ENCODE measurements around the gene POTEC. TPM values are rescaled to one million over a fixed set of nuclear protein-coding genes. Genes with fewer than 3 reads are reported as not detected.
"Not testable (repeated sequence)": the region's sequence is repeated elsewhere in the genome, so short reads cannot be mapped to it uniquely, and the experiment has no call there.

Gene POTEC
- polyA plus RNA-seq = 0.06 TPM
- long read RNA-seq, donor 1 = 0 reads
- long read RNA-seq, donor 2 = 0 reads
- long read RNA-seq, donor 3 = 0 reads
- long read RNA-seq, donor 4 = 0 reads
- long read RNA-seq, donor 5 = 0 reads
- long read RNA-seq, donor 6 = 0 reads
- long read RNA-seq, donor 7 = 0 reads
- long read RNA-seq, donor 8 = 0 reads
- long read RNA-seq, donor 9 = 0 reads
- long read RNA-seq, donor 10 = 0 reads
- long read RNA-seq, donor 11 = 0 reads

DNA sequence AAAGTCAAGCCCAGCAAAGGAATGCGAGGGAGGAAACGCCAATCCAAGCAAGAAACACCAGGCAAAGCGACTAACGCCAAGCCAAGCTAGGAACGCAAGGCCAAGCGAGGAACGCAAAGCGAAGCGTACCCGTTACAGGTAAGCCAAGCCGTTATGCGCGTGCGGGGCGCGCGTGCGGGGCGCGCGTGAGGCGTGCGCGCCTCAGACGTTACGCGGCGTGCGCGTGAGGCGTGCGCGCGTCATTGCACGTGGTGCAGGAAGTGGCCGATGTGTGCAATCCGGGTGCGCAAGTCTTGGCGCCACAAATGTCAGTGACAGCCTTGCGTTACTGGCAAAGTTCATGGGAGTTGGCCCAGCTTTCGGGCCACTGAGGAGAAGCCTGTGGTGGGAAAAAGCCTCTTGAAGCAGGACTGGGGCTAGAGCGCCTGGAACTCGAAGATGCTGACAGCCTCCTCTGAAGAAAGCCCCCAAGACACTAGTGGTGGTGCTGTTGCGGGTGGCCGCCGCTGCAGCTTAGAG, at the start of gene POTEC:
Gene POTEC (minus strand): TSS at position 155 of the 519 bp plus-strand sequence. CDS start 454 bp downstream, outside the sequence.
- H3K4me3 ChIP-seq (ENCODE audit: low read length); H3K9me3 ChIP-seq (ENCODE audit: control insufficient read depth, low read depth, low read length); DNase-seq; H3K27me3 ChIP-seq (ENCODE audit: control insufficient read depth, insufficient read depth, low read length); H3K36me3 ChIP-seq (ENCODE audit: control insufficient read depth, insufficient read depth, low read length); H3K27ac ChIP-seq (ENCODE audit: low read length); H3K4me1 ChIP-seq (ENCODE audit: control insufficient read depth, insufficient read depth, low read length): not testable (repeated sequence)
- 82% methylated on average over 5 of the region's 46 CpGs for WGBS (ENCODE audit: insufficient coverage, low lambda C conversion rate)

DNA sequence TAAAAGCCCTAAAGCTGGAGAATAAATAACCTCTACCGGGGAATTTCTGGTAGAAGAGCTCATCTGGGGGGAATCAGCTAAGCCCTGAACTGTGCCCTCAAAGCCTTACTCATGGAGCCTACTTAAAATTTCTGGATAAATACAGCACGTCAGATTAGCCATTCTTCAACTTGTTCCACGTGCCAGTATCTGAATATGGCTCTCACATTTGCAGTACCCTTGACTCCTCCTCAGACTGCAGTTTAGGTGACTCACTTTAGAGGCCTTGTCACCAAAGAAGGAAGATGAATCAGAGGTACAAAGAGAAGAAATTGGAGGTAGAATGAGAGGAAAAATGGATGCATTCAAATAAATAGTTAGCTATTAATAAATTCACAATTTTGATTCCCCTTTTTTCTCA, 34.6 kb upstream of the POTEC start:
- Histone ChIP-seq H3K4me1 (ENCODE audit: control insufficient read depth, insufficient read depth, low read length) (no peaks in the 10 kb centered on the region), H3K4me3 (ENCODE audit: low read length) (no peak overlapping the region)
- 60% methylated on average over 1 of the region's 3 CpGs for WGBS (ENCODE audit: insufficient coverage, low lambda C conversion rate)

DNA sequence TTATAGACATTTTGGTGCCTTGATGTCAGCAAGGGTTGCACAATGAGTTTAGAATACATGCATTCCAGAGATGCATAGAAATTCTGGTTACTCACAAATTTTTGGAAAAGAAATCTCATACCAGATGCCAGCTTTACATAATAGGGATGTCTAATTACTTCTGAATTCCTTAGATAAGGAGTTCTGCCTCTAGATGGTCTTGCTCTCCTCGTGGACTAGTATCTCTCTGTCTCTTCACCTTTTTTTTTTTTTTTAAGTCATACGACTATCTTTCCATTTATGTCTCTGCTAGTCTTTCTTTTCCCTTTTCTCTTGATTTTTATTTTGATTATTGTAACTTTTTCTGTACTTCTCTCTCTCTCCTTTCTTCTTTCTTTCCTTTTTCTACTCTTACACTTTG, 16.1 kb upstream of the POTEC start:
- not testable (repeated sequence) for H3K36me3 ChIP-seq (ENCODE audit: control insufficient read depth, insufficient read depth, low read length); H3K4me1 ChIP-seq (ENCODE audit: control insufficient read depth, insufficient read depth, low read length); H3K27ac ChIP-seq (ENCODE audit: low read length); H3K27me3 ChIP-seq (ENCODE audit: control insufficient read depth, insufficient read depth, low read length); H3K4me3 ChIP-seq (ENCODE audit: low read length); H3K9me3 ChIP-seq (ENCODE audit: control insufficient read depth, low read depth, low read length); DNase-seq
- WGBS (ENCODE audit: insufficient coverage, low lambda C conversion rate) = no CpG with 5 or more reads among the region's 2 CpGs

More for the DNA sequence above, 34.6 kb upstream of the POTEC start:
- H3K9me3 ChIP-seq (ENCODE audit: control insufficient read depth, low read depth, low read length) = no peaks in the 10 kb centered on the region
- no peak for DNase-seq
- H3K36me3 ChIP-seq (ENCODE audit: control insufficient read depth, insufficient read depth, low read length) = no peaks in the 10 kb centered on the region
- H3K27me3 ChIP-seq (ENCODE audit: control insufficient read depth, insufficient read depth, low read length) = no peaks in the 10 kb centered on the region
- H3K27ac ChIP-seq (ENCODE audit: low read length) = no peak overlapping the region

- not testable (repeated sequence) for H3K4me3 ChIP-seq (ENCODE audit: low read length); H3K4me1 ChIP-seq (ENCODE audit: control insufficient read depth, insufficient read depth, low read length); H3K9me3 ChIP-seq (ENCODE audit: control insufficient read depth, low read depth, low read length); DNase-seq; H3K36me3 ChIP-seq (ENCODE audit: control insufficient read depth, insufficient read depth, low read length); H3K27ac ChIP-seq (ENCODE audit: low read length); H3K27me3 ChIP-seq (ENCODE audit: control insufficient read depth, insufficient read depth, low read length)
- no CpG with 5 or more reads among the region's 1 CpG for WGBS (ENCODE audit: insufficient coverage, low lambda C conversion rate)
These were observed 11.7 kb downstream of the POTEC start for GRCh38 chr18:14531659-14532058.

DNA sequence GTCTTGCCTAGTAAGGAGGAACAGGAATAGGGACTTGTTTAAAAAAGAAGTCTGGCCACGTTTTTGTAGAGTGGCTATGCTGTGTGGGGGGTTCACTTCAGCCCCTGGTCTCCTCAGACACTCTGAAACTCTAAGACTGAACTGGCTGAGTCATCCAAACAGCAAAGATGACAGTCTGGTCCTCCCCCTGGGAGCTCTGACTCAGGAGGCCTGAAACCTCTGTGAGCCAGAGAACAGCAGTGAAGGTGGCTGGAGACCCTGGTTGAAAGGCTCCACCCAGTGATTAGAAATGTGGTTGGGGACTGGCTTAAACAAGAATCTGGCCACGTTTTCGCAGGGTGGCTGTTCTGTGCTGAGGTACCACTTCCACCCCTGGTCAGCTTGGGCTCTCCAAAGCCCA, 32.7 kb downstream of the POTEC start:
- H3K36me3 ChIP-seq (ENCODE audit: control insufficient read depth, insufficient read depth, low read length); H3K4me1 ChIP-seq (ENCODE audit: control insufficient read depth, insufficient read depth, low read length); H3K27ac ChIP-seq (ENCODE audit: low read length); DNase-seq; H3K9me3 ChIP-seq (ENCODE audit: control insufficient read depth, low read depth, low read length); H3K4me3 ChIP-seq (ENCODE audit: low read length); H3K27me3 ChIP-seq (ENCODE audit: control insufficient read depth, insufficient read depth, low read length): not testable (repeated sequence)
- WGBS (ENCODE audit: insufficient coverage, low lambda C conversion rate) = no CpG with 5 or more reads among the region's 3 CpGs

DNA sequence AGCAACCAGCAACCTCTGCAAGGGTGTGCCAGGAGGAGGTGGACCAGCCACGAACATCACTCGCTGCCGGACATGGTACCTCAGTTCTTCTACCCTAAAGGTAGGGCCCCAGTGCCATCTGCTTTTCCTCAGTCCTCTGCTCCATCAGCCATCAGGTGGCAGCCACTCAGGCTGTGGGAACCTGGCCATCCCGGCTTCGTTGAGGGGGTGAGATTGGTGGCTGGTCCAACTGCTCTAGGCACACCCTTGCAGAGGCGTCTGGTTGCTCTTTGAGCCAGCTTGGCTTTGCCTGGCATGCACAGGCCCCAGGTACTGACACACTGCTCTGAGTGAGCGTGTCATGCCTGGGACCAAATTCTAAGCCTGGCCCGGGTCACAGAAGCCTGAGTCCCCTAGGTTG, 39.7 kb downstream of the POTEC start:
- H3K9me3 ChIP-seq (ENCODE audit: control insufficient read depth, low read depth, low read length); DNase-seq; H3K27me3 ChIP-seq (ENCODE audit: control insufficient read depth, insufficient read depth, low read length); H3K36me3 ChIP-seq (ENCODE audit: control insufficient read depth, insufficient read depth, low read length); H3K27ac ChIP-seq (ENCODE audit: low read length); H3K4me1 ChIP-seq (ENCODE audit: control insufficient read depth, insufficient read depth, low read length); H3K4me3 ChIP-seq (ENCODE audit: low read length): not testable (repeated sequence)
- WGBS (ENCODE audit: insufficient coverage, low lambda C conversion rate) = no CpG with 5 or more reads among the region's 8 CpGs

GRCh38 chr18:14501894-14502293, 41.5 kb downstream of the POTEC start:
- WGBS (ENCODE audit: insufficient coverage, low lambda C conversion rate) = no CpG with 5 or more reads among the region's 4 CpGs
- not testable (repeated sequence) for DNase-seq

GRCh38 chr18:14489256-14490014, 54.0 kb downstream of the POTEC start:
- H3K36me3 ChIP-seq (ENCODE audit: control insufficient read depth, insufficient read depth, low read length); H3K4me1 ChIP-seq (ENCODE audit: control insufficient read depth, insufficient read depth, low read length); H3K27ac ChIP-seq (ENCODE audit: low read length); H3K9me3 ChIP-seq (ENCODE audit: control insufficient read depth, low read depth, low read length); DNase-seq; H3K4me3 ChIP-seq (ENCODE audit: low read length); H3K27me3 ChIP-seq (ENCODE audit: control insufficient read depth, insufficient read depth, low read length): not testable (repeated sequence)
- WGBS (ENCODE audit: insufficient coverage, low lambda C conversion rate) = 83% methylated on average over 5 of the region's 47 CpGs

More at GRCh38 chr18:14501894-14502293, 41.5 kb downstream of the POTEC start:
- not testable (repeated sequence) for H3K4me3 ChIP-seq (ENCODE audit: low read length); H3K4me1 ChIP-seq (ENCODE audit: control insufficient read depth, insufficient read depth, low read length); H3K27ac ChIP-seq (ENCODE audit: low read length); H3K27me3 ChIP-seq (ENCODE audit: control insufficient read depth, insufficient read depth, low read length); H3K36me3 ChIP-seq (ENCODE audit: control insufficient read depth, insufficient read depth, low read length); H3K9me3 ChIP-seq (ENCODE audit: control insufficient read depth, low read depth, low read length)

GRCh38 chr18:14488789-14489188, 54.6 kb downstream of the POTEC start:
- H3K27ac ChIP-seq (ENCODE audit: low read length); H3K9me3 ChIP-seq (ENCODE audit: control insufficient read depth, low read depth, low read length); H3K27me3 ChIP-seq (ENCODE audit: control insufficient read depth, insufficient read depth, low read length); H3K4me3 ChIP-seq (ENCODE audit: low read length); H3K36me3 ChIP-seq (ENCODE audit: control insufficient read depth, insufficient read depth, low read length); DNase-seq; H3K4me1 ChIP-seq (ENCODE audit: control insufficient read depth, insufficient read depth, low read length): not testable (repeated sequence)
- no CpG with 5 or more reads among the region's 17 CpGs for WGBS (ENCODE audit: insufficient coverage, low lambda C conversion rate)

DNA sequence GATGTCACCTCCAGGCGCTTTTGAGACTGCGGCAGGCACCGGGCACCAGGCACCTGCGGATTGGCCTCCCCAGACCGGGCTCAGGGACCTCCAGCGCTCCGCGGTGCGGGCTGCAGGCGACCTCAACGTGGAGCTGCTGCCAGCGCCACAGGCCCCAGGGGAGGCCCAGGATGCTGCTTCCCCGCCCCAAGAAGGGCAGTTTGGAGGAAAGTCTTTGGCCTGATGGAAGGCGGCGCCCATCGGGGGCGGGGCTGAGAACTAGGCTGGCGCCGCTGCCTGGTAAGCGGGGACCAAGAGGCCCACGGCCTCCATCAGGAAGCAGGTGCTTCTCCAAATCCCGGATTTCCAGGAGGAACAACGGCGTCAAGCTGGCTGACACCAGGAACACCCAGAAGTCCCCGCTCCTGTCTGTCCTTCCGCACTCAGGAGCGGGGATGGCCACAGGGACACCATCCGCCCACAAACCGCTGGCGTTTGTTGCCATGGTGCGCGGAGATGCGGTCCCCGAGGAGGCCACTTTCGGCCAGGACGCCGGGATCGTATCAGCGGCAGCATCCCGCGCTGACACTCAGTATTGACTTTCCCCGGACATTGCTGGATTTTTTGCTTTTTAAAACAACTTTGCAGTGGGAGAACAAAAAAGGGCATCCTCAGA, 56.3 kb downstream of the POTEC start:
- not testable (repeated sequence) for DNase-seq; H3K36me3 ChIP-seq (ENCODE audit: control insufficient read depth, insufficient read depth, low read length); H3K4me1 ChIP-seq (ENCODE audit: control insufficient read depth, insufficient read depth, low read length); H3K27ac ChIP-seq (ENCODE audit: low read length); H3K9me3 ChIP-seq (ENCODE audit: control insufficient read depth, low read depth, low read length); H3K4me3 ChIP-seq (ENCODE audit: low read length); H3K27me3 ChIP-seq (ENCODE audit: control insufficient read depth, insufficient read depth, low read length)
- WGBS (ENCODE audit: insufficient coverage, low lambda C conversion rate) = no CpG with 5 or more reads among the region's 42 CpGs
